LNCaP clone FGC (cell line): ENCODE data around the gene CPLX3.

ENCODE experiments used
- DNase-seq: peaks from one replicate; pipeline ENCODE4 v3.0.0-alpha.2; 2011; ENCODE audit warnings: low read depth
- H3K4me3 ChIP-seq: 2 replicates; pipeline ENCODE4 v1.5.1; 2011; ENCODE audit warnings: mild to moderate bottlenecking, low read depth, low read length, control low read depth
- TF ChIP-seq, protein P1 (sequence below): IDR thresholded peaks from 2 replicates; pipeline ENCODE4 v1.5.1; 2012; ENCODE audit warnings: mild to moderate bottlenecking; ENCODE audit not compliant: control insufficient read depth, insufficient read depth; ENCODE audit errors: extremely low read depth

Gene CPLX3, protein sequence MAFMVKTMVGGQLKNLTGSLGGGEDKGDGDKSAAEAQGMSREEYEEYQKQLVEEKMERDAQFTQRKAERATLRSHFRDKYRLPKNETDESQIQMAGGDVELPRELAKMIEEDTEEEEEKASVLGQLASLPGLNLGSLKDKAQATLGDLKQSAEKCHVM

DNA sequence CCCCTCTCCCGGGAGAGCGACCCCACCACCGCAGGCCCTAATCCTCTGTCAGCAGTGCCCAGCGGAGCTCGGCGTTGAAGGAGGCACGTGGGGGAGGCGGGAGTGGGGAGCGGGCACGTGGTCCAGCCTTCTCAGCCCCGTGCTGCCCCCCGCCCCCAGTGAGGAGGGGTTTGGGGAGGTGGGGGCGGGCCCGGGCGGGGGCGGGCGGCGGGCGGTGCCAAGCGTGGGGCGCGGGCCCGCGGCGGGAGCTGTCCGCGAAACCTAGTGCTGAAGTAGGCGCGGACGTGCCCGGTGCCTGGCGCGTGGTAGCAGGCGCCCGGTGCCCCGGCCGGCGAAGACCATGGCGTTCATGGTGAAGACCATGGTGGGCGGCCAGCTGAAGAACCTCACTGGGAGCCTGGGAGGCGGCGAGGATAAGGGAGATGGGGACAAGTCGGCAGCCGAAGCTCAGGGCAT is at the start of gene CPLX3:
Gene CPLX3 (plus strand): TSS at position 264 of the 456 bp plus-strand sequence. CDS start 77 bp downstream, at position 341.
- DNase-seq: no peak
- H3K4me3 ChIP-seq: no peak within 1 kb of the TSS
- TF ChIP-seq, protein P1, sequence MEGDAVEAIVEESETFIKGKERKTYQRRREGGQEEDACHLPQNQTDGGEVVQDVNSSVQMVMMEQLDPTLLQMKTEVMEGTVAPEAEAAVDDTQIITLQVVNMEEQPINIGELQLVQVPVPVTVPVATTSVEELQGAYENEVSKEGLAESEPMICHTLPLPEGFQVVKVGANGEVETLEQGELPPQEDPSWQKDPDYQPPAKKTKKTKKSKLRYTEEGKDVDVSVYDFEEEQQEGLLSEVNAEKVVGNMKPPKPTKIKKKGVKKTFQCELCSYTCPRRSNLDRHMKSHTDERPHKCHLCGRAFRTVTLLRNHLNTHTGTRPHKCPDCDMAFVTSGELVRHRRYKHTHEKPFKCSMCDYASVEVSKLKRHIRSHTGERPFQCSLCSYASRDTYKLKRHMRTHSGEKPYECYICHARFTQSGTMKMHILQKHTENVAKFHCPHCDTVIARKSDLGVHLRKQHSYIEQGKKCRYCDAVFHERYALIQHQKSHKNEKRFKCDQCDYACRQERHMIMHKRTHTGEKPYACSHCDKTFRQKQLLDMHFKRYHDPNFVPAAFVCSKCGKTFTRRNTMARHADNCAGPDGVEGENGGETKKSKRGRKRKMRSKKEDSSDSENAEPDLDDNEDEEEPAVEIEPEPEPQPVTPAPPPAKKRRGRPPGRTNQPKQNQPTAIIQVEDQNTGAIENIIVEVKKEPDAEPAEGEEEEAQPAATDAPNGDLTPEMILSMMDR: no peak

DNA sequence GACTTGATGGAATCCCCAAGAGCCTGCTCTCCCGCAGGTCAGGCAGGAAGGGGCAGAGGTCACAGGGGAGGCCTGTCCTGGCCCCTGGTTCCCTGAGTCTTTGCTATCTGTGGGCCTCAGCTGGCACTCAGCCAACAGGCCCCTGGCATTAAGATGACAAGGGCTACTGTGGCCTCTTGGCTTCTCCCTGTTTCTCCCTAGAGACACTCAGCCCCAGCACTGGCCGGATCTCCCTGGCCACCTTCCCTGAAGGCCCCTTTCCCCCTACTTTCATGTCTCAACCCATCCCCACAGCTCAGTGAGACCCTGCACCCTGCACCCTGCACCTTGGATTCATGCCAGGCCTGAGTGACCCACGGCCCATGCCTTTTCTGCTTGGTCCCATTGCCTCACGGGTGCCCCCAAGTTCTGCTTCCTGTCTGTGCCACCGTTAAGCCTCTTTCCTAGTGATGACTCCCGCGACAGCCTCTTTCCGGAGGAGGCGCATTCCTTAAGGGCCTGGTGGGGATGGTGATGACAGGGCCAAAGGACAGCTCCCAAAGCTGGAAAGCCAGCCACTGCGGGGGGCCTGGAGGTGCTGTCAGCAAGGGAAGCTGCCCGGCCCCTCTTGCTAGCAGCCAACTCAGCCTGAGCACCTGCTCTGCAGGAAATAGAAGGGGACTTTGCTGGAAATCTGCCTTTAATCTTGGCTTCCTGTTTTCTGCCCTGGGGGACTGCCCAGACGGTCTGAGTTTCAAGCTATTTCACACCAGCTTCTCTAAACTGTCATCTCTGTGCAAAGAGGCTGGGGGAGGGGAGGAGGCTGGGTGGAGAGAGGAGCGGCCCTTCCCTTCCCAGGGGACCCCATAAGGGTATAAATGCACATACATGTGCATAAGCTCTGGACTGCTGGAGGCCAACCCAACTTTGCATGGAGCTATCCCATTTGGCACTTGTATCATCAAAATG is 49.3 kb upstream of the CPLX3 start:
- DNase-seq: no peak
- TF ChIP-seq, protein P1: no peak
- H3K4me3 ChIP-seq: no peak overlapping the region

DNA sequence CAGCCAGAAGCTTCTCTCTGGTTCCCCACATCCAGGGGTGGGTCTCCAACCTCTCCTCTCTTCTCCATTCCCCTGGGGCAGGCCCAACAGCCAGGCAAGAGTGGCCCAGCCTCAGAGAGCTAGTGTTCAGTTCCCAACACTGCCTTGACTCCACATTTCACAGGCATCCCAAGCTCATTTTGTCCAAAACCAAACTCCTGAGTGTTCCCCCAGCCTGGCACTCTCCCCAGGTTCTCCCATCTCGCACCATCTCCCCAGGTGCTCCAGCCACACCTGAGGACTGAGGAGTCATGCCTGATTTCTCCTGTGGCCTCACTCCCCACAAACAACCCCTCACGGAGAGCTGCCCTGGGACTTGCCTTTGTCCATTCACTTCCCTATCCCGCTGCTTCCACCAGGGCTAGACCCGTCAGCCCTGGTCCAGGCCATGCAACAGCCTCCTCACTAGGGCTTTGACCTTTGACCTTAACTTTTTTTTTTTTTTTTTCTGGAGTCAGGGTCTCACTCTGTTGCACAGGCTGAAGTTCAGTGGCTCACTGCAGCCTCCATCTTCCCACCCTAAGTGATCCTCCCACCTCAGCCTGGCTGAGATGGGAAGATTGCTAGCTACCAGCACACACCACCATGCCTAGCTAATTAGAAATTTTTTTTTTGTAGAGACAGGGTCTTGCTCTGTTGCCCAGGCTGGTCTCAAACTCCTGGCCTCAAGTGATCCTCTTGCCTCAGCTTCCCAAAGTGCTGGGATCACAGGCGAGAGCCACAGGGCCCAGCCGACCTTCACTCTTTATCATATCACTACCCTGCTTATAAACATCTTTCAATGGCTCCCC is 48.4 kb upstream of the CPLX3 start:
- DNase-seq: no peak
- H3K4me3 ChIP-seq: no peak overlapping the region
- TF ChIP-seq, protein P1: no peak

DNA sequence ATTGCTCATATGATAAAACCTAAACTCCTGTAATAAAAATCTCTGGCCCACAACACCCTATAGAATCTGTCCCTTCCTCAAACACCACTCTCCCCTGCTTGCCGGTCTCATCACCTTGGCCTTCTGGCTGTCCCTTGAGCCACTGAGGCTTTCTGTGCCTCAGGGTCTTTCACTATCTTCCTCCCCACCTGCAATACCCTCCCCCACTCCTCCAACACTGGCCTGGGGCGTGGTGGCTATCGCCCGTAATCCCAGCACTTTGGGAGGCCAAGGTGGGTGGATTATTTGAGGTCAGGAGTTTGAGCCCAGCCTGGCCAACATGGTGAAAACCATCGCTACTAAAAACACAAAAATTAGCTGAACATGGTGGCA is 47.8 kb upstream of the CPLX3 start:
- no peak for DNase-seq
- TF ChIP-seq, protein P1: no peak
- H3K4me3 ChIP-seq: no peak overlapping the region

DNA sequence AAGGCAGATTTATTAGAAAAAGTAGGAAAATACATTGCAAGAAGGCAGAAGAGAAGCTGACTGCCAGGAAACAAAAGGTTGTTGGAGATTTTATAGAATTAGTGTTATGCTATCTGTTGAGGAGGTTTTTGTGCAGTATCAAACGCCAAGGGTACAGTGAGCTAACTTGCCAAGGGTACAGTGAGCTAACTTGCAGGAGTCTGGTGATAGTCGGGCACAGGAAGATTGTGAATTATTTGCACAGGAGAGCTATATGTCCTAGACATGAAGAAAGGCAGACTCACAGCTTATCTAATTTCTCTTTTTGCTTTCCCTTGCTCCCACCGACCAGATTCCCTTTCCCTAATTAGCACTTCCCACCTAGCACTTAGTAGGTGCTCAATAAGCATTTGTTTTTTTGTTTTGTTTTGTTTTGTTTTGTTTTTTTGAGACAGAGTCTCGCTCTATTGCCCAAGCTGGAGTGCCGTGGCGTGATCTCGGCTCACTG is 47.2 kb upstream of the CPLX3 start:
- H3K4me3 ChIP-seq: no peak overlapping the region
- TF ChIP-seq, protein P1: no peak
- no peak for DNase-seq

DNA sequence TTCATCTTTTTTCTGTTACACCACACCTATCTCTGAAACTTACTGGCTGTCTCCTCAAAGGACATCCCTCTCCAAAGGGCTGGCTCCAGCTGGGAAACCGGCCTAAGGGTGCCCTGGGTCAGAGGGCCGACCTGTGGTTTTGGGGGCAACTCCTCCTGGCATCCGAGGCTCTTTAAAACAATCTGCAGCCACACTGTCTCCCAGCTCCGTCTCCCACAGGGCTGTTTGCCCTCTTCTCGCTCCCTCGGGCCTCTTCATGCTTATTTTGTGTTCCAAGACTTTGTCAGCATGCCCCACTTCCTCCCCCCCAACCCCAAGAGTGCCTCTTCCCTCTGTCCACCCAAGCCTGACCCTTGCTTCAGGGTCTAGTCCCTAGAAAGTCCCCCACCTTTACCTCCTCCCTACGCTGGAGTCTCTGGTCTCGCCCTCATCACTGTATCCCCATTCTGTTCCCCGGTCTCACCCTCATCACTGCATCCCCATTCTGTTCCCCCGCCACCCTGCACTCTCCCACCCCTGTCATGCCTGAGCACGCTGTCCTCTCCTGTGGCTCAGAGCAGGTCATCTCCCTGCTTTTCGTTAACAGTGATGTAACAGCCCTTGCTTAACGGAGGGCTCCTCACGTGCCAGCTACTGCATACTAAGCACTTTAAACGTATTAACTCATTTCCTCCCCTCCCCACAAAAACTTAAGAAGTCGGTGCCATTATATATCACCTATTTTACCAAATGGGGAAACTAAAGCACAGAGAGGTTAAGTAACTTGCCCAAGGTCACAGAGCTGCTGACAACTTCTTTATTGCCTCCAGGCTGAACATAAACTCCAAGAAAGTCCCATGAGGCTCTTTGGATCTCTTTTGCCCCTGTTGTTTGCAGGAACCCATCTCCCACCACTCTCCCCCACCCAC is 45.6 kb upstream of the CPLX3 start:
- H3K4me3 ChIP-seq: no peak overlapping the region
- TF ChIP-seq, protein P1: no peak
- DNase-seq: no peak
